CD4-positive, alpha-beta T cell treated with Interleukin-6 at 100 ng/mL for 8 hours (primary cell): ENCODE results near the gene IL34.
"Not testable (repeated sequence)": the region's sequence is repeated elsewhere in the genome, so short reads cannot be mapped to it uniquely, and the experiment has no call there.

ENCODE experiments used
- DNase-seq: peaks from one replicate; pipeline ENCODE4 v3.0.0-alpha.2; 2020; ENCODE audit warnings: mixed read lengths, low spot score

IL34 gene

GRCh38 chr16:70632273-70632672 is 14.1 kb upstream of the IL34 start:
- no peak for DNase-seq

- not testable (repeated sequence) for DNase-seq
Observed at GRCh38 chr16:70633617-70634016, 12.7 kb upstream of the IL34 start.

- DNase-seq, result no peak
Observed at GRCh38 chr16:70634861-70635260, 11.5 kb upstream of the IL34 start.

- DNase-seq, result no peak
Observed at GRCh38 chr16:70635336-70636016, 10.9 kb upstream of the IL34 start.

- DNase-seq, result no peak
Observed at GRCh38 chr16:70638814-70639792, 7.3 kb upstream of the IL34 start.

GRCh38 chr16:70642633-70643032 is 3.7 kb upstream of the IL34 start:
- DNase-seq, result no peak

- DNase-seq, result not testable (repeated sequence)
Observed at GRCh38 chr16:70643264-70643663, 3.1 kb upstream of the IL34 start.

- no peak for DNase-seq
Observed at GRCh38 chr16:70644763-70645597, 1.4 kb upstream of the IL34 start.

GRCh38 chr16:70647441-70648359 is 1.3 kb downstream of the IL34 start:
- DNase-seq, result no peak

- no peak for DNase-seq
Observed at GRCh38 chr16:70648606-70649005, 2.2 kb downstream of the IL34 start.

GRCh38 chr16:70649300-70649699 is 2.9 kb downstream of the IL34 start:
- no peak for DNase-seq

GRCh38 chr16:70650216-70650615 is 3.9 kb downstream of the IL34 start:
- DNase-seq, result no peak

GRCh38 chr16:70651524-70651923 is 5.2 kb downstream of the IL34 start:
- no peak for DNase-seq

GRCh38 chr16:70652322-70652721 is 6.0 kb downstream of the IL34 start:
- no peak for DNase-seq

GRCh38 chr16:70653406-70653805 is 7.0 kb downstream of the IL34 start:
- DNase-seq, result no peak

GRCh38 chr16:70653809-70654771 is 7.7 kb downstream of the IL34 start:
- DNase-seq, result peak; percentile 73

- no peak for DNase-seq
Observed at GRCh38 chr16:70656065-70656711, 9.8 kb downstream of the IL34 start.

- no peak for DNase-seq
Observed at GRCh38 chr16:70656712-70657263, 10.4 kb downstream of the IL34 start.

GRCh38 chr16:70657956-70658355 is 11.6 kb downstream of the IL34 start:
- no peak for DNase-seq
